Measurements from ENCODE around the gene SPG21. TPM values are rescaled to one million over a fixed set of nuclear protein-coding genes. Genes with fewer than 3 reads are reported as not detected.
A peak's percentile ranks its signal among the peaks of the same experiment; 100 is the strongest.

SPG21 gene
- polyA plus RNA-seq, 1 experiment, result 101 TPM

DNA sequence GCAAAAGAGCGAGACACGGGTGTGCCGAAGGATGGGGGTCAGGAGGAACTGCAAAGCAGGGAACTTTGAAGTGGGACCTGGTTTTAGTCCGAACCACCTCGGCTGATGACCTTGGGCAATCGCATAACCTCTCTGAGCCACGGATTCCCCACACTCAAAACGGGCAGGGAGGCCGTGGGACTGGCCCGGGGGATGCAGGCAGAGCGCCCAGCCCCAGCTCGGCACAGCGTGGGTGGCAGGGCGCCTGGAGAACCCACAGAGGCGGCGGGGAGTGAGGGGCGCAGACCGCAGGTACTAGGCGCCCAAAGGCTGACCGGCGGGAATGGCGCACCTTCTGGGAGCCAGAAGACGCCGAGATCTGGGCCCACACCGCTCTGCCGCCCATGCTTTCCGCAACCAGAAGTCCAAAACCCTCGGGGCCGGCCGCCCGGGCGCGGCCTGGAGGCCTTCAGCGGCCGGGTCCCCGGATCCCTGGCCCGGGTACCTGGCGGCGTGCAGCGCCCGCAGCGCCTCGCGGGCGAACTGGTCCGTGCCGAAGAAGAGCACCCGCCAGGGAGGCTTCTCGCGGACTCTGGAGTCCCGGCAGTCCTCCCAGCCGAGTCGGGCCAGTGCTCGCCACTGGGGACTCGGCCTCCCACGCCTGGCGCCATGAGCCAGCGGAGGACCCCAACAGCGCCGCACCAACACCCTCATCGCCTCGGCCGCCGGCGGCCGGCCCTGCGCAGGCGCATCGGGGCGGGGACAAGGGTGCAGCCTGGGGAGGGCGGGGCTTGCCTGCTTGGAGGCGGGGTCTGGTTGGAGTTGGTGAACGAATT lies 39.4 kb upstream of the SPG21 start, which contains the start of gene MTFMT:
Gene MTFMT (minus strand): TSS at position 719 of the 815 bp plus-strand sequence. CDS start 26 bp downstream, at position 693.
- no peak for DNase-seq (ENCODE audit: low read depth, low spot score)
- TF ChIP-seq CTCF (IDR thresholded peaks at IDR 0.05; ENCODE audit: low read depth, low read length), result no peak
- POLR2A ChIA-PET, result no interaction called here
- CTCF ChIA-PET, result no interaction called here
- Histone ChIP-seq H3K9me3 (ENCODE audit: control insufficient read depth, insufficient read depth, low read length) (peaks cover 3% of the 10 kb centered on the region; the same call in 1 of the 2 replicates), H3K4me3 (ENCODE audit: low read depth, low read length) (peak within 1 kb of the TSS; percentile 85), H3K27ac (ENCODE audit: low read depth, low read length) (no peak within 1 kb of the TSS), H3K27me3 (ENCODE audit: control insufficient read depth, insufficient read depth, low read length) (no peaks in the 10 kb centered on the region)

DNA sequence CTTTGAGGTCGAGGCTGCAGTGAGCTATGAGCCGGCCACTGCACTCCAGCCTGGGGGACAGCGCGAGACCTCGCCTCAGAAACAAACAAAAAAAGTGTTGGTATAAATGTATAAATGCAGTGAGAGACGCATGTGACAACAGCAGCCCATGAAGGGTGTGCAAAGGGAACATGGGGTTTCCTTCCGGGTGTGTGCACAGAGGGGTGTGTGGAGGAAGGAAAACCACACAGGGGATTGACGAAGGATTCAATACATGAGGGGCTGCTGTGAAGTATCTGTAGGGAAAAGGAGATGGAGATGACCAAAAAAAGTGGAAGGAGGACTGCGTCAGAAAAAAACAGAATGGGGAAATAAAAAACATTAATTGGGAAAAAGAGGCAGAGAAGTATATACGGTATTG lies 38.6 kb upstream of the SPG21 start:
- no peak overlapping the region for H3K27ac ChIP-seq (ENCODE audit: low read depth, low read length)
- ChIA-PET POLR2A (no interaction called here), CTCF (no interaction called here)
- no peak for DNase-seq (ENCODE audit: low read depth, low spot score)
- no peak for TF ChIP-seq CTCF (IDR thresholded peaks at IDR 0.05; ENCODE audit: low read depth, low read length)
- H3K27me3 ChIP-seq (ENCODE audit: control insufficient read depth, insufficient read depth, low read length), result no peaks in the 10 kb centered on the region
- peak overlapping the region; percentile 85 for H3K4me3 ChIP-seq (ENCODE audit: low read depth, low read length)
- H3K9me3 ChIP-seq (ENCODE audit: control insufficient read depth, insufficient read depth, low read length), result peaks cover 3% of the 10 kb centered on the region; the same call in 1 of the 2 replicates

DNA sequence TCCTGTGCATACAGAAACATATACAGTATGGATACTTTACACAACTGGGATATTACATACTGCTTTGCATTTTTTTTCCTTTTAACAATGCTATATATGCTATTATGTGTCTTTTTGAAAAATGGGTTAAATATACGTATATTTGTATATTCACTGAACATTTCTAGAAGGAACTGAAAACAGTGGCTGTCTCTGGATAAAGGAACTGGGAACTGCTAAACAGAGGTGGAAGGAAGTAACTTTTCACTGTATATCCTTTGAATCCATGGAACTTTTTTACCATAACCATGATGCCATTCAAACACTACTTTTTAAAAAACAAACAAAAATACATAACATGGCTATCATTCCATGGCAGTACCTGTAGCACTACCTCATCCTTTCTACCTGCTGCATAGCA lies 37.9 kb upstream of the SPG21 start:
- Histone ChIP-seq H3K27me3 (ENCODE audit: control insufficient read depth, insufficient read depth, low read length) (no peaks in the 10 kb centered on the region), H3K4me3 (ENCODE audit: low read depth, low read length) (peak overlapping the region; percentile 85), H3K9me3 (ENCODE audit: control insufficient read depth, insufficient read depth, low read length) (peaks cover 3% of the 10 kb centered on the region; the same call in 1 of the 2 replicates), H3K27ac (ENCODE audit: low read depth, low read length) (no peak overlapping the region)
- no peak for TF ChIP-seq CTCF (IDR thresholded peaks at IDR 0.05; ENCODE audit: low read depth, low read length)
- DNase-seq (ENCODE audit: low read depth, low spot score), result no peak
- POLR2A ChIA-PET, result no interaction called here
- CTCF ChIA-PET, result interaction anchor here (1.4 kb wide), 1 partner anchor 74 kb away, joined by 7 read pairs; no protein-coding TSS in a partner anchor

DNA sequence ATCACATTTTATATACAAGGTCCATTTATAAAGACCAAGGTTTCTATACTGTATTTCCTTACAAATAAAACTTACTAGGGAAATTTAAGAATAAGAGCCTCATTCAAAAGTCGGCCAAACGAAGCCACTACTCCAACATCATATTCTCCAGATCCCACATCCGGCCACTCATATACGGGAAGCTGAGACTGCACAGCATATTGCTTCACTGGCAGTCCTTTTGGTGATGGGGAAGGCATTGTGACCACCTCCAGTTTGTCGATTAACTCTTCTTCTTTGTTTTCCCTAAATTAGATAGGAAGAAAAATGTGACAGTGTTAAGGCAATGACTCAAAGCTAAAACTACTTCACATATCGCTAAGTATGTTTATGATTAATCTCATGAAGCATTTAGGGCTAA lies 37.0 kb upstream of the SPG21 start:
- Histone ChIP-seq H3K4me3 (ENCODE audit: low read depth, low read length) (no peak overlapping the region), H3K27ac (ENCODE audit: low read depth, low read length) (no peak overlapping the region), H3K9me3 (ENCODE audit: control insufficient read depth, insufficient read depth, low read length) (peaks cover 3% of the 10 kb centered on the region; the same call in 1 of the 2 replicates), H3K27me3 (ENCODE audit: control insufficient read depth, insufficient read depth, low read length) (no peaks in the 10 kb centered on the region)
- ChIA-PET POLR2A (no interaction called here), CTCF (interaction anchor here (1.4 kb wide), 1 partner anchor 75 kb away, joined by 7 read pairs; no protein-coding TSS in a partner anchor)
- no peak for TF ChIP-seq CTCF (IDR thresholded peaks at IDR 0.05; ENCODE audit: low read depth, low read length)
- DNase-seq (ENCODE audit: low read depth, low spot score), result no peak

GRCh38 chr15:65021488-65021887 lies 31.8 kb upstream of the SPG21 start:
- POLR2A ChIA-PET, result no interaction called here
- no peak for DNase-seq (ENCODE audit: low read depth, low spot score)
- CTCF ChIA-PET, result interaction anchor here (1.9 kb wide), 1 partner anchor 12 kb away, joined by 4 read pairs; no protein-coding TSS in a partner anchor
- Histone ChIP-seq H3K4me3 (ENCODE audit: low read depth, low read length) (no peak overlapping the region), H3K27me3 (ENCODE audit: control insufficient read depth, insufficient read depth, low read length) (no peaks in the 10 kb centered on the region), H3K27ac (ENCODE audit: low read depth, low read length) (no peak overlapping the region), H3K9me3 (ENCODE audit: control insufficient read depth, insufficient read depth, low read length) (no peaks in the 10 kb centered on the region)
- TF ChIP-seq CTCF (IDR thresholded peaks at IDR 0.05; ENCODE audit: low read depth, low read length), result no peak

Measured in AG04450 (cell line).